SK-N-SH (cell line): ENCODE results near the gene SCUBE3. TPM values are rescaled to one million over a fixed set of nuclear protein-coding genes. Genes with fewer than 3 reads are reported as not detected.

Experiments
- CTCF ChIA-PET: fragments of 300-600, 350-600 bp; formaldehyde crosslinking; extraction: SDS; loops from one replicate; lab custom pipeline; 2021; lab: Yijun Ruan, JAX
- POLR2A ChIA-PET: fragments of 350-600 bp; sonication (Branson Sonifier 250); formaldehyde crosslinking; extraction: SDS; loops from one replicate; lab custom pipeline; 2020; ENCODE audit warnings: antibody characterized with exemption, inconsistent platforms; lab: Yijun Ruan, JAX
- DNase-seq: peaks from one replicate; pipeline ENCODE4 v3.0.0; 2012
- H2AFZ ChIP-seq: fragments of 200-600 bp; sonication (generic); 2 replicates; pipeline ENCODE4 v1.8.1; 2016; ENCODE audit warnings: antibody characterized with exemption, mild to moderate bottlenecking, low read depth
- H3F3A ChIP-seq: fragments of 200-600 bp; sonication (generic); replicated peaks from 2 replicates; pipeline ENCODE3; 2016; ENCODE audit warnings: antibody characterized with exemption, mild to moderate bottlenecking; ENCODE audit not compliant: insufficient read depth
- H3K27ac ChIP-seq, 2 experiments: fragments of 200-500 bp in 1 of 2; fragments of 200-600 bp in 1 of 2; sonication (Bioruptor generic) in 1 of 2; sonication (generic), shearing (Covaris generic) in 1 of 2; 2 replicates each; pipeline versions ENCODE4 v1.5.1 to v1.6.1; 2014 to 2016; ENCODE audit warnings: low read depth in 2 of 2, inconsistent platforms in 1 of 2, low read length in 1 of 2, mild to moderate bottlenecking in 1 of 2, mixed read lengths in 1 of 2
- H3K27me3 ChIP-seq: fragments of 200-600 bp; sonication (generic), shearing (Covaris generic); 2 replicates; pipeline ENCODE4 v1.6.1; 2016; ENCODE audit warnings: mixed run types; ENCODE audit not compliant: insufficient read depth
- H3K36me3 ChIP-seq, 2 experiments: fragments of 200-500 bp in 1 of 2; fragments of 200-600 bp in 1 of 2; sonication (Bioruptor generic) in 1 of 2; sonication (generic) in 1 of 2; replicated peaks in 1 of 2; 2 replicates each; pipeline versions ENCODE3 to v1.5.1; 2014 to 2016; ENCODE audit warnings: low read length in 1 of 2, mild to moderate bottlenecking in 1 of 2; ENCODE audit not compliant: insufficient read depth in 2 of 2, control insufficient read depth in 1 of 2
- H3K4me1 ChIP-seq, 2 experiments: fragments of 200-500 bp in 1 of 2; fragments of 200-600 bp in 1 of 2; sonication (Bioruptor generic) in 1 of 2; sonication (generic), shearing (Covaris generic) in 1 of 2; 2 replicates each; pipeline versions ENCODE4 v1.5.1 to v1.6.1; 2014 to 2016; ENCODE audit warnings: low read depth in 1 of 2, low read length in 1 of 2, mixed run types in 1 of 2; ENCODE audit not compliant: insufficient read depth in 2 of 2, control insufficient read depth in 1 of 2
- H3K4me2 ChIP-seq: fragments of 200-600 bp; sonication (generic), shearing (Covaris generic); 2 replicates; pipeline ENCODE4 v1.6.1; 2017; ENCODE audit warnings: mixed run types
- H3K4me3 ChIP-seq, 2 experiments: fragments of 200-500 bp in 1 of 2; fragments of 200-600 bp in 1 of 2; sonication (Bioruptor generic) in 1 of 2; sonication (generic), shearing (Covaris generic) in 1 of 2; 2 replicates each; pipeline versions ENCODE4 v1.5.1 to v1.8.1; 2014 to 2016; ENCODE audit warnings: low read depth in 2 of 2, inconsistent platforms in 1 of 2, low read length in 1 of 2, mild to moderate bottlenecking in 1 of 2, mixed read lengths in 1 of 2, moderate library complexity in 1 of 2
- H3K79me2 ChIP-seq: fragments of 200-600 bp; sonication (generic); 2 replicates; pipeline ENCODE4 v1.8.1; 2017; ENCODE audit warnings: mild to moderate bottlenecking; ENCODE audit not compliant: insufficient read depth
- H3K9ac ChIP-seq: fragments of 200-600 bp; sonication (generic); 2 replicates; pipeline ENCODE4 v1.6.1; 2017; ENCODE audit warnings: mixed run types
- H3K9me2 ChIP-seq: fragments of 200-600 bp; sonication (generic); 2 replicates; pipeline ENCODE4 v1.6.1; 2017; ENCODE audit warnings: mixed run types
- H3K9me3 ChIP-seq: fragments of 200-600 bp; sonication (generic); 2 replicates; pipeline ENCODE4 v1.6.1; 2017; ENCODE audit warnings: mixed run types, mild to moderate bottlenecking, moderate library complexity
- H4K20me1 ChIP-seq: fragments of 200-600 bp; sonication (generic); 2 replicates; pipeline ENCODE4 v1.6.1; 2017; ENCODE audit warnings: mild to moderate bottlenecking, mixed run types; ENCODE audit not compliant: insufficient read depth
- ELF1 ChIP-seq: IDR thresholded peaks from 2 replicates; pipeline ENCODE4 v1.4.0; 2012
- EZH2phosphoT487 ChIP-seq: fragments of 200-600 bp; sonication (generic); IDR thresholded peaks from 2 replicates; pipeline ENCODE4 v1.6.1; 2017; ENCODE audit warnings: low read depth, mixed run types, mild to moderate bottlenecking, antibody characterized with exemption, moderate library complexity, borderline replicate concordance
- JUND ChIP-seq: IDR thresholded peaks from 2 replicates; pipeline ENCODE4 v1.4.0; 2012
- MXI1 ChIP-seq: IDR thresholded peaks from 2 replicates; pipeline ENCODE4 v1.6.1; 2012; ENCODE audit warnings: mild to moderate bottlenecking, low read depth, low read length, improper control_type of control experiment
- RCOR1 ChIP-seq: fragments of 150-350 bp; IDR thresholded peaks from 2 replicates; pipeline ENCODE4 v1.6.1; 2017; ENCODE audit warnings: antibody characterized with exemption, low read length
- RXRA ChIP-seq: IDR thresholded peaks from 2 replicates; pipeline ENCODE4 v1.4.0; 2012; ENCODE audit warnings: low read depth, mild to moderate bottlenecking, borderline replicate concordance
- TCF12 ChIP-seq: IDR thresholded peaks from 2 replicates; pipeline ENCODE4 v1.4.0; 2012
- TEAD4 ChIP-seq: IDR thresholded peaks from 2 replicates; pipeline ENCODE4 v1.4.0; 2012; ENCODE audit warnings: mild to moderate bottlenecking, borderline replicate concordance; ENCODE audit not compliant: insufficient read depth
- WGBS: methylation state at CpG from one replicate; pipeline ENCODE4 v1.1.6; 2017; ENCODE audit warnings: low lambda C conversion rate; 5-methylcytosine and 5-hydroxymethylcytosine counted together
- polyA plus RNA-seq, 3 experiments: library from polyadenylated mRNA; depleted of rRNA; stranded (reverse); fragments of >200 nt; gene quantifications; 2 replicates each; pipeline ENCODE4 v1.2.3, GENCODE V29; 2012
- TF ChIP-seq, protein P1 (sequence below): IDR thresholded peaks from 2 replicates; pipeline ENCODE4 v1.6.1; 2012; ENCODE audit warnings: mild to moderate bottlenecking, low read depth, low read length, moderate library complexity
- TF ChIP-seq, protein P2 (sequence below): IDR thresholded peaks from 2 replicates; pipeline ENCODE4 v1.4.0; 2012; ENCODE audit warnings: low read depth, borderline replicate concordance
- TF ChIP-seq, protein P3 (sequence below): fragments of 150-350 bp; IDR thresholded peaks from 2 replicates; pipeline ENCODE4 v1.6.1; 2017; ENCODE audit warnings: antibody characterized with exemption, low read length, low read depth, borderline replicate concordance
- TF ChIP-seq, protein P4 (sequence below): IDR thresholded peaks from 2 replicates; pipeline ENCODE4 v1.4.0; 2012; ENCODE audit warnings: low read depth

The SCUBE3 gene
- polyA plus RNA-seq, 1 of the 3 experiments (the other 2 are of a cell fraction), result 2.0 TPM

DNA sequence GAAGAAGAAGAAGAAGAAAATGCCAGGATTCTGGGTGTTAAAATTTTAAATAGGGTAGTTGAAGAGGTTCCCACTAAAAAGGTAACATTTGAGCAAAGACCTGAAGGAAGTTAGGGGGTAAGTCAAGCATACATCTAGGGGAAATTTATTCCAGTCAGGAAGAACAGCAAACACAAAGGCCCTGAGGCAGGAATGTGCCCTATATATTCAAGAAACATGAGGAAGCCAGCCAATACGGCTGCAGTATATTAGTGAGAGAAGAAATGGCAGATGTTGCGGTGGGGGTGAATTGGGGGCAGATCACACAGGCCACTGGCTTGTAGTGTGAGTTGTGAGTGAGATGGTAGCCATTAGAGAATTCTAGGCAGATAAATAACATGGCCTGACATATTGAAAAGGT lies 51.8 kb downstream of the SCUBE3 start:
- peaks cover 20% of the 10 kb centered on the region; the same call in 1 of the 2 replicates for H3K79me2 ChIP-seq
- H3K36me3 ChIP-seq, result peaks cover 0 to 1% of the 10 kb centered on the region in 2 experiments
- H3K9me2 ChIP-seq, result no peaks in the 10 kb centered on the region

More for the DNA sequence above, 51.8 kb downstream of the SCUBE3 start:
- H3K27ac ChIP-seq, result no peak overlapping the region
- CTCF ChIA-PET, result interaction anchor here (1.2 to 2.0 kb wide), 2 partner anchors 14 to 25 kb away, joined by 4 to 5 read pairs; no protein-coding TSS in a partner anchor
- no peak overlapping the region for H3K9ac ChIP-seq
- 86% methylated on average over 2 of the region's 2 CpGs for WGBS
- no peak overlapping the region for H3K4me3 ChIP-seq
- no peak for TF ChIP-seq RCOR1
- TF ChIP-seq, protein P1, sequence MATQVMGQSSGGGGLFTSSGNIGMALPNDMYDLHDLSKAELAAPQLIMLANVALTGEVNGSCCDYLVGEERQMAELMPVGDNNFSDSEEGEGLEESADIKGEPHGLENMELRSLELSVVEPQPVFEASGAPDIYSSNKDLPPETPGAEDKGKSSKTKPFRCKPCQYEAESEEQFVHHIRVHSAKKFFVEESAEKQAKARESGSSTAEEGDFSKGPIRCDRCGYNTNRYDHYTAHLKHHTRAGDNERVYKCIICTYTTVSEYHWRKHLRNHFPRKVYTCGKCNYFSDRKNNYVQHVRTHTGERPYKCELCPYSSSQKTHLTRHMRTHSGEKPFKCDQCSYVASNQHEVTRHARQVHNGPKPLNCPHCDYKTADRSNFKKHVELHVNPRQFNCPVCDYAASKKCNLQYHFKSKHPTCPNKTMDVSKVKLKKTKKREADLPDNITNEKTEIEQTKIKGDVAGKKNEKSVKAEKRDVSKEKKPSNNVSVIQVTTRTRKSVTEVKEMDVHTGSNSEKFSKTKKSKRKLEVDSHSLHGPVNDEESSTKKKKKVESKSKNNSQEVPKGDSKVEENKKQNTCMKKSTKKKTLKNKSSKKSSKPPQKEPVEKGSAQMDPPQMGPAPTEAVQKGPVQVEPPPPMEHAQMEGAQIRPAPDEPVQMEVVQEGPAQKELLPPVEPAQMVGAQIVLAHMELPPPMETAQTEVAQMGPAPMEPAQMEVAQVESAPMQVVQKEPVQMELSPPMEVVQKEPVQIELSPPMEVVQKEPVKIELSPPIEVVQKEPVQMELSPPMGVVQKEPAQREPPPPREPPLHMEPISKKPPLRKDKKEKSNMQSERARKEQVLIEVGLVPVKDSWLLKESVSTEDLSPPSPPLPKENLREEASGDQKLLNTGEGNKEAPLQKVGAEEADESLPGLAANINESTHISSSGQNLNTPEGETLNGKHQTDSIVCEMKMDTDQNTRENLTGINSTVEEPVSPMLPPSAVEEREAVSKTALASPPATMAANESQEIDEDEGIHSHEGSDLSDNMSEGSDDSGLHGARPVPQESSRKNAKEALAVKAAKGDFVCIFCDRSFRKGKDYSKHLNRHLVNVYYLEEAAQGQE, result no peak
- no peak for TF ChIP-seq ELF1
- TF ChIP-seq, protein P2, sequence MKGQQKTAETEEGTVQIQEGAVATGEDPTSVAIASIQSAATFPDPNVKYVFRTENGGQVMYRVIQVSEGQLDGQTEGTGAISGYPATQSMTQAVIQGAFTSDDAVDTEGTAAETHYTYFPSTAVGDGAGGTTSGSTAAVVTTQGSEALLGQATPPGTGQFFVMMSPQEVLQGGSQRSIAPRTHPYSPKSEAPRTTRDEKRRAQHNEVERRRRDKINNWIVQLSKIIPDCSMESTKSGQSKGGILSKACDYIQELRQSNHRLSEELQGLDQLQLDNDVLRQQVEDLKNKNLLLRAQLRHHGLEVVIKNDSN, result no peak
- TF ChIP-seq TEAD4, result no peak
- TF ChIP-seq MXI1, result no peak
- TF ChIP-seq, protein P3, sequence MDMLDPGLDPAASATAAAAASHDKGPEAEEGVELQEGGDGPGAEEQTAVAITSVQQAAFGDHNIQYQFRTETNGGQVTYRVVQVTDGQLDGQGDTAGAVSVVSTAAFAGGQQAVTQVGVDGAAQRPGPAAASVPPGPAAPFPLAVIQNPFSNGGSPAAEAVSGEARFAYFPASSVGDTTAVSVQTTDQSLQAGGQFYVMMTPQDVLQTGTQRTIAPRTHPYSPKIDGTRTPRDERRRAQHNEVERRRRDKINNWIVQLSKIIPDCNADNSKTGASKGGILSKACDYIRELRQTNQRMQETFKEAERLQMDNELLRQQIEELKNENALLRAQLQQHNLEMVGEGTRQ, result no peak
- no peak for TF ChIP-seq EZH2phosphoT487
- TF ChIP-seq RXRA, result no peak
- TF ChIP-seq JUND, result no peak
- TF ChIP-seq TCF12, result no peak
- TF ChIP-seq, protein P4, sequence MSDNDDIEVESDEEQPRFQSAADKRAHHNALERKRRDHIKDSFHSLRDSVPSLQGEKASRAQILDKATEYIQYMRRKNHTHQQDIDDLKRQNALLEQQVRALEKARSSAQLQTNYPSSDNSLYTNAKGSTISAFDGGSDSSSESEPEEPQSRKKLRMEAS, result no peak
- peaks cover 5 to 7% of the 10 kb centered on the region in 2 experiments; a peak in 2 of 4 replicates for H3K4me1 ChIP-seq
- H3K4me2 ChIP-seq, result no peak overlapping the region
- no peak for DNase-seq
- H2AFZ ChIP-seq, result no peak overlapping the region
- POLR2A ChIA-PET, result interaction anchor here (0.7 kb wide), 1 partner anchor 1572 kb away, joined by 4 read pairs; no protein-coding TSS in a partner anchor
- no peaks in the 10 kb centered on the region for H4K20me1 ChIP-seq
- no peaks in the 10 kb centered on the region for H3K27me3 ChIP-seq
- H3K9me3 ChIP-seq, result no peaks in the 10 kb centered on the region
- peaks cover under 1% of the 10 kb centered on the region for H3F3A ChIP-seq
